SIG-M5 treated with dmso at 0.1 percent for 504 hours (cell line): ENCODE data around the gene ZNF263.

ENCODE experiments used
- DNase-seq: peaks from one replicate; lab custom pipeline; 2025; ENCODE audit not compliant: unreplicated experiment; lab: John Stamatoyannopoulos, UW

ZNF263 gene

DNA sequence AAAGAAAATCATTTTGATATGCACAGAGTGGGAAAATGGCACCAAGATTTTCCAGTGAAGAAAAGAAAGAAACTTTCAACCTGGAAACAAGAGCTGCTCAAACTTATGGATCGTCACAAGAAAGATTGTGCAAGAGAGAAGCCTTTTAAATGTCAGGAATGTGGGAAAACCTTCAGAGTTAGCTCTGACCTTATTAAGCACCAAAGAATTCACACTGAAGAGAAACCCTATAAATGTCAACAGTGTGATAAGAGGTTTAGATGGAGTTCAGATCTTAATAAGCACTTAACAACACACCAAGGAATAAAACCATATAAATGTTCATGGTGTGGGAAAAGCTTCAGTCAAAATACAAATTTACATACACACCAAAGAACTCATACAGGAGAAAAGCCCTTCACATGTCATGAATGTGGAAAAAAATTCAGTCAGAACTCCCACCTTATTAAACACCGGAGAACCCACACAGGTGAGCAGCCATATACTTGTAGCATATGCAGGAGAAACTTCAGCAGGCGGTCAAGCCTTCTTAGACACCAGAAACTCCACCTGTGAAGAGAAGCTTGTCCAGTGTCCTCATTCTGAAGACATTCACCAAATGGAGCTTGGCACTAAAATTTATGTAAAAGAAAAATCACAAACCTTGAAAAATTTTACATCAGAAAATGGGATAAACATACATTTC, 34.2 kb downstream of the ZNF263 start:
- no peak for DNase-seq

DNA sequence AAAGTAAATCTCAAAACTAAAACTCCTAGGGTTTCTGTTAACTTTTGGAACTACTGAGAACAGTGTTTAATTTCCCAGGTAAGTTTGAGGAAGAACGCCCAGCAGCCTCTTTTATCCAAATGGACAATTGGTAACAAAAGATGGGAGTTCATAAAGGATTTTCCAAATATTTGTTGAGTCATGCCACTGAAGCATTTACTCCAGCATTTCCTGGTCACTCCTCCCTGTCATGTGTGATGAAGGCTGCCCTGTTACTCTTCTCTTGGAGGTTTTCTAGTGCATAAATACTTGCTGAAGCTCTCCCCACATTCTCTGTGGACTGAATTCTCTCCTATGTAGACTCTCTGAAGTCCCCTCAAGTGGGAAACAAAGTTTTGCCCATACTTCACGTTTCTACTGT, 38.5 kb downstream of the ZNF263 start:
- DNase-seq = no peak

DNA sequence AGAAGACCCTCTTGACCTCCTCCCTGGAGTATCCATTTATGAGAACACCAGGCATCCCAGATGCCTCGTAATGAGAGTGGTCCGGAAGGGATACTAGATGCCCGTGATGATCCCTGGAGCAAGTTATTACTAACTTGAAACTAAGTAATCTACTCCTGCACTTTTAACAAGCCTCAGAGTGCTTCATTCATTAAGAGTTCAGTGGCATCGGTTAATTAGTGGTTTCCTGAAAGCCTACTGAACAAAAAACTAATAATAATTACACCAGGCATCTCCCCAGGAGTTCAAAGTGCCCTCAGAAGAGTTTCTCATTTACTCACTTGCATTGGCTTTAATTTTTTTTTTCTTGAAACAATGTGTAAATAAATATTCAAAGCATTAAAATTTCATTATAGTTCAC, 44.2 kb downstream of the ZNF263 start:
- no peak for DNase-seq

DNA sequence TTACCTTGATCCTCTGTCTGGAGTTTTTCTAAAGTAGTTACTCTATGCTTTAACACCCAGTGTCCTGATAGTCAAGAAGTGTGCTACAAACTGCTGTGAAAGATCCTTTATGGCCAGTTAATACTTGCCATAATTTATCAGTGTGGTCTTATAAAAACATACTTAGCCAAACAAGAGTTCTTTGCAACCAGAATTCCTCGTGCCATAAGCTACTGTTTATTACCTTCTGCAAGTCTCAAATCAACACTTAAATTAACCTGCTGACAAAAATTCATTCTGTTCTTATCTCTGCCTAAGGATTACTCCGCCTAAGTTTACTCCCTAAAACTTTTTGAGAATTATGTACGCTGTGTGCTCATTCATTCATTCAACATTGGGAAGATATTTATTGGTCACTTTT, 44.8 kb downstream of the ZNF263 start:
- no peak for DNase-seq

DNA sequence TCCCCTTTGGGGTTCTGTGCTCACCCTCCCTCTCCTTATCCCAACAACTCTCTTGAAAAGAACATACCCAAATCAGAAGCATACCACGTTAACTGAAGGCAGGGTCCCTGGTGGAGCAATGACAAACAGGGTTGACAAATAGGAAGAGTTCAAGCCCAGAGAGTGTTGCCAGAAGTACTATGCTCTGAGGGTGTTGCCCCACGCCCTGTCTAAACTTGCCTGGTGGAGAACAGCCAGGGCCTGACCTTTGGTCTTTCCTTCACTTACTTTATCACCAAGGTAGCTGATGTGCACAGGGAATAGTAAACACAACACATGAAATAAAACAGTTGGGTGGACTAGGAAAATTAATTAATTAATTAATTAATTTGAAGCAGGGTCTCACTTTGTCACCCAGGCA, 45.4 kb downstream of the ZNF263 start:
- DNase-seq = no peak
